GM12878 (cell line): ENCODE results near the gene NRDE2. TPM values are rescaled to one million over a fixed set of nuclear protein-coding genes. Genes with fewer than 3 reads are reported as not detected.

ENCODE experiments used
- ATF7 ChIP-seq: fragments of 450-650 bp; IDR thresholded peaks from 2 replicates; pipeline ENCODE4 v1.6.1; 2016; ENCODE audit warnings: low read depth, mild to moderate bottlenecking
- CBFB ChIP-seq: IDR thresholded peaks from 2 replicates; pipeline ENCODE4 v1.6.1; 2016; ENCODE audit warnings: antibody characterized with exemption, low read depth
- CHD2 ChIP-seq: IDR thresholded peaks from 2 replicates; pipeline ENCODE4 v1.6.1; 2011; ENCODE audit warnings: low read depth, low read length, improper control_type of control experiment, borderline replicate concordance
- IRF3 ChIP-seq: fragments of 450-650 bp; IDR thresholded peaks from 2 replicates; pipeline ENCODE4 v1.6.1; 2014; ENCODE audit warnings: mild to moderate bottlenecking
- KLF5 ChIP-seq: fragments of 450-650 bp; IDR thresholded peaks from 2 replicates; pipeline ENCODE4 v1.6.1; 2014; ENCODE audit warnings: mild to moderate bottlenecking; ENCODE audit not compliant: partially characterized antibody
- MTA2 ChIP-seq: fragments of 450-650 bp; IDR thresholded peaks from 2 replicates; pipeline ENCODE4 v1.6.1; 2016; ENCODE audit warnings: low read depth, mild to moderate bottlenecking, moderate library complexity
- NR2F1 ChIP-seq: fragments of 450-650 bp; conservative IDR thresholded peaks from 2 replicates; pipeline ENCODE4 v1.6.1; 2017; ENCODE audit warnings: mild to moderate bottlenecking
- PKNOX1 ChIP-seq: fragments of 450-650 bp; IDR thresholded peaks from 2 replicates; pipeline ENCODE4 v1.6.1; 2016; ENCODE audit warnings: mild to moderate bottlenecking
- PRDM15 ChIP-seq: fragments of 450-650 bp; formaldehyde crosslinking; IDR thresholded peaks from 2 replicates; pipeline ENCODE4 v1.4.0; 2020; ENCODE audit warnings: mild to moderate bottlenecking, moderate library complexity
- SIN3A ChIP-seq: IDR thresholded peaks from 2 replicates; pipeline ENCODE4 v1.6.1; 2012; ENCODE audit warnings: low read depth, low read length, improper control_type of control experiment
- SUPT20H ChIP-seq: IDR thresholded peaks from 2 replicates; pipeline ENCODE4 v1.6.1; 2011; ENCODE audit warnings: low read depth, mild to moderate bottlenecking, low read length, moderate library complexity, borderline replicate concordance; ENCODE audit not compliant: control insufficient read depth
- USF2 ChIP-seq: IDR thresholded peaks from 2 replicates; pipeline ENCODE4 v1.6.1; 2011; ENCODE audit warnings: low read depth, low read length, improper control_type of control experiment, borderline replicate concordance
- ZBTB11 ChIP-seq: fragments of 450-650 bp; formaldehyde crosslinking; IDR thresholded peaks from 2 replicates; pipeline ENCODE4 v1.5.0; 2022; ENCODE audit warnings: mild to moderate bottlenecking, missing genetic modification characterization
- ZNF592 ChIP-seq: fragments of 450-650 bp; IDR thresholded peaks from 2 replicates; pipeline ENCODE4 v1.6.1; 2017; ENCODE audit warnings: mild to moderate bottlenecking, moderate library complexity
- polyA plus RNA-seq, 11 experiments: library from polyadenylated mRNA; depleted of rRNA in 4 of 11; unstranded in 6 of 11; stranded (reverse) in 5 of 11; fragments of >200 nt; fragmentation: Nextera tagmentation in 4 of 11; fragmentation: Illumina TruSeq in 1 of 11; extraction: Ambion mirVana in 4 of 11; extraction: Trizol in 1 of 11; gene quantifications; 1 replicate in 1 of 11; 2 replicates in 10 of 11; pipeline versions ENCODE4 v1.2.1 to v1.2.3, GENCODE V29; 2011 to 2016; ENCODE audit warnings: inconsistent platforms in 2 of 11, missing spikeins in 2 of 11, low read depth in 1 of 11
- total RNA-seq, 4 experiments: library from RNA; depleted of rRNA in 3 of 4; stranded (reverse); fragments of >200 nt in 3 of 4; fragmentation: Illumina TruSeq in 1 of 4; extraction: Trizol in 1 of 4; gene quantifications; 2 replicates each; pipeline versions ENCODE4 v1.2.1 to v1.2.3, GENCODE V29; 2013 to 2021

The NRDE2 gene
- total and polyA plus RNA-seq, 10 of the 15 experiments (the other 5 are each of a cell fraction or from before 2014, with no cell fraction given): 8.3 to 21.0 (median 13.8) TPM

- peak; percentile 71 for TF ChIP-seq ZBTB11 (CRISPR knock-in tag)
- no peak for TF ChIP-seq USF2
- TF ChIP-seq NR2F1: no peak
- TF ChIP-seq ATF7: 0 out of 2 replicates have a peak, but pooled peaks have one; percentile 19
- peak; percentile 58; the same call in 1 of the 2 replicates for TF ChIP-seq CBFB
- no peak for TF ChIP-seq IRF3
- no peak for TF ChIP-seq PRDM15 (CRISPR knock-in tag)
- no peak for TF ChIP-seq ZNF592
- no peak for TF ChIP-seq KLF5
- TF ChIP-seq SUPT20H: no peak
- TF ChIP-seq CHD2: no peak
- TF ChIP-seq MTA2: no peak
- TF ChIP-seq SIN3A: peak; percentile 75
- TF ChIP-seq PKNOX1: peak; percentile 34; the same call in 1 of the 2 replicates
These were observed 75.2 kb downstream of the NRDE2 start, which contains the start of gene PSMC1 (continued) for GRCh38 chr14:90256354-90257131.
